Activated CD4-positive, alpha-beta T cell treated with anti-CD3 and anti-CD28 coated beads, Interleukin-2, amount 50 U/mL, for 24 hours (primary cell): ENCODE measurements around the gene COPS9.

Source experiments
- DNase-seq, 2 donors: peaks; one replicate each; pipeline ENCODE4 v3.0.0-alpha.2; 2020; ENCODE audit warnings: low read depth in 1 of 2, low spot score in 1 of 2

COPS9 gene

GRCh38 chr2:240121675-240122074 lies 14.4 kb downstream of the COPS9 start:
- no peak for DNase-seq

DNA sequence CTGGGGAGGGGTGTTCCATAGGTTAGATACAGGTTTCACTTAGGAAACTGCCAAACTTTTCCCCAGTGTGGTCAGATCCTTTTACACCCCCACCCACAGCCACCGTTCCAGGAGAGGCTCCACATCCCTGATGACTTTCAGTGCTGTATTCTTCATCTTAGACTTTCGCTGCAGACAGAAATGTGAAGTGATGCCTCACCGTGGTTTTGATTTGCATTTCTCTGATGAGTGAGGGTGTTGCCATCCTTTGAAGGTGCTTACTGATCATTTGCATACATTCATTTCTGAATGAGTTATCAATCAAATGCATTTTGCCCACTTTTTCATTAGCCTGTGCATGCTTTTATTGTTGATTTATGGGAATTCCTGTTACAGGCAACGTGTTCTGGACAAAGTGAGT lies 14.9 kb downstream of the COPS9 start:
- DNase-seq: peak in 1 of 2 donors; percentile 7

GRCh38 chr2:240114233-240114632 lies 21.9 kb downstream of the COPS9 start:
- DNase-seq: no peak

- no peak for DNase-seq
Observed at GRCh38 chr2:240112914-240113690, 23.0 kb downstream of the COPS9 start.

- no peak for DNase-seq
Observed at GRCh38 chr2:240111253-240111652, 24.9 kb downstream of the COPS9 start.

DNA sequence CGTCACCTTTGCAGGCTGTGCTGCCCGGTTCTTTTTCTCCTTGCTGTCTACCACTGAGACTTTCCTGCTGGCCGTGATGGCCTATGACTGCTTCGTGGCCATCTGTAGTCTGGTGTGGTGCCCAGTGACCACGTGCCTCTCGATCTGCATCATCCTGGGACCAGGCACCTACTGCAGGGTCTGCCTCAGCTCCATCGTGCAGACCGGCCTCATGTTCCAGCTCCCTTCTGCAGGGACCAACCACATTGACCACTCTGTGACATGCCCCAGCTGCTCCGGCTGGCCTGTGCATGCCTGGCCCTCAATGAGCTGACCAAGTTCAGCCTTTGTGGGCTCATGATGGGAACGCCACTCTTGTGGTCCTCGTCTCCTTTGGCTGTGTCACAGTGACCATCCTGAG lies 26.7 kb downstream of the COPS9 start:
- no peak for DNase-seq

DNA sequence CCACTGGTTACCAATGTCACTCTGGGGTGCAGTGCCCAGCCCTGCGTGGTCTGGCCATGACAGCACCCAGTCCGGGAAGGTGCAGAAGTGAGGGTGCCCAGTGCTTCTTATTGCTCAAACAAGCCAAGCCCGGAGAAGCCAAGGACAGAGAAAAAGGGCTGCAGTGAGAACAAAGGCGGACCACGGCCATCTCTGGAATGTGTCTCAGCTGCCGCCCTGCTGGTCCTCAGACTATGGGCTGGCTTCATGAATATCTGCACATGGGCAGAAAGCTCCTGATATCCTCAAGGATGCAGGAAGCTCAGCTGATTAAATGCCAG lies 28.7 kb downstream of the COPS9 start:
- DNase-seq: no peak

DNA sequence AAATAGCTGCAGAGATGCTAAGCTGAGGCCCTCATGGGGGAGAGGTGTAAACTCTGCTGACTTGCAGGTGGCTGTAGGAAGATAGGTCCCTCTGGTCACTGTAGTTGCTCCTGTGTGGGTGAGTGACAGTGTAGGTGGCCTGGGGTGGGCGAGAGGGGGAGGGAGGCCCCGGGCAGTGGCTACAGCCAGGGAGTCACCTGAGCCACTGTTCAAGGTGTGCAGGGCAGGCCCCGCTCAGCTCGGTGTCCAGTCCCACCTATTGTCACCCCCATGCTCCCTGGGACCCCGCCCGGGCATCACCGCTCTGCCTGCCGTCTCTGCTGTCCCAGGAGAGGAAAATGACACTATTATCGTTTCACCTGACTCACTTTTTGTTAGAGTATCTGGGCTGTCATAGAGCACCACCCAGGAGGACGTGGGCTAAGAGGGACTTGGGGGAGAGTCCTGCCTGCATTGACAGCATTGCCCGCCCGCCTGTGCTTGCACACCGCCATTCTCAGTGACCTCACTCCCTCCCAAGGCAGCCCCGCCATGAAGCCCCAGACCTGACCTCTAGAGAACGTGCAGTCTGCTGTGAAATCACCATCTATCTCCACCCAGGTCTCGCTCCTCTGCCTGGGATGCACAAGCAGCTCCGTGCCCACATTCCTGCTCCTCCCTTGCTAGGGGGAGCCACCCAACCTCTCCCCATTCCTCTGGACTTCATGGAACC lies 29.2 kb downstream of the COPS9 start:
- no peak for DNase-seq

DNA sequence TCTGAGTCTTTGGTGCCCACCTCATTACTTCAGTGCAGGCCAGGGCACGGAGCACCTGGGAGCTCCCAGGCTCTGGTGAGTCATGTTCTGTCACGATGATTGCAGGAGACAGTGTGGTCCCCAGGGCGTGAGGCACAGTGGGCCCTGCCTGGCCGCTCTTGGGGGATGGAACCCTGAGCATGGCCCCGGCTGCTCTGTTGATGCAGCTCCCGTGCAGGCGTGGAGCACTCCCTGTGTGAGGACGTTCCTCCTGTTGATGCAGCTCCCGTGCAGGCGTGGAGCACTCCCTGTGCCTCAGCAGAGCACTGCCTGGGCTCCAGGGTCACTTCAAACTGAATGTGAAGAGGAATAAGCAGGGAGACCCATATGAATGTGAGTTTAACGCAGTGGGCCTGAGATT lies 30.1 kb downstream of the COPS9 start:
- no peak for DNase-seq

- DNase-seq: no peak
Observed at GRCh38 chr2:240103136-240103535, 33.0 kb downstream of the COPS9 start.

DNA sequence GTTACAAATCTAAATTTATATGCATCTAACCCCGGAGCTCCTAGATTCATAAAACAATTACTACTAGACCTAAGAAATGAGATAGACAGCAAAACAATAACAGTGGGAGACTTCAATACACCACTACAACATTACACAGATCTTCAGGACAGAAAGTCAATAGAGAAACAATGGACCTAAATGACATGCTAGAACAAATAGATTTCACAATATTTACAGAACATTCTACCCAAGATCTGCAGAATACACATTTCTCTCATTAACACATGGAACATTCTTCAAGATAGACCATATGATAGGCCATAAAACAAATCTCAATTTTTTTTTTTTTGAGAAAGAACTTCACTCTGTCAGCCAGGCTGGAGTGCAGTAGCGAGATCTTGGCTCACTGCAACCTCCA lies 37.8 kb downstream of the COPS9 start:
- DNase-seq: no peak

DNA sequence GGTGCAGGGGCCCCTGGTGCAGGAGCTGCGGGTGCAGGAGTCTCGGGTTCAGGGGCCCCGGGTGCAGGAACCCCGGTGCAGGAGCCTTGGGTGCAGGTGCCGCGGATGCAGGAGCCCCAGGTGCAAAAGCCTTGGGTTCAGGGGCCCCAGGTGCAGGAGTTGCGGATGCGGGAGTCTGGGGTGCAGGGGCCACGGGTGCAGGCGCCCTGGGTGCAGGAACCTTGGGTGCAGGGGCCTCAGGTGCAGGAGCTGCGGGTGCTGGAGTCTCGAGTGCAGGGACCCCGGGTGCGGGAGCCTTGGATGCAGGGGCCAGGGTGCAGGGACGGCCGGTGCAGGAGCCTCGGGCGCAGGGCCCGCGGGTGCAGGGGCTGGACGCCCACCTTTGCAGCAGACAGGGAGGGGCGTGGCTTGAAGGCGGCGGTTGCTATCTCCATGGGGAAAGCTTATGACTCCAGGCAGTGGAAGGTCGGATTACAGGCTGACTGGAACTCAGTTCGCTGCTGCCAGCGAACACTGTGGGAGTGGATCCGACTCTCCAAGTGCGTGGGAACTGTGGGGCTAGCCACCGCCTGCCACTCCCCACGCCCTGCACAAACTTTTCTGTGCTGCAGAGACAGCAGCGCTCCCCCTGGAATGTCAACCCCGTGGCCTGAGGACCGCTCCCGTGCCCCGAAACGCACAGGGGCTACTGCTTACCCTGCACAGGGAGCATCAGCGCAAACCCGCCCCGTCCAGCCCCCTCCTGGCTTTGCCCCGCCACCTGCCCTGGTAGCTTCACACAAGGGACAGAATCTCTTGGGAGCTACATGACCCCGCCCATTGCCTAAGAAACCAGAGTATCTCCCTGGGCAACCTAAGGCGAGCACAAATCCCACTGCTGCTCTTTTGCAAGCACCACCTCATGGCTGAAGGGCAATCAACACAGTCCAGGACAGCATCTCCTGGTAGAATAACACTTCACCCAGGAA lies 40.3 kb downstream of the COPS9 start:
- DNase-seq: no peak

GRCh38 chr2:240089306-240089705 lies 46.8 kb downstream of the COPS9 start:
- DNase-seq: no peak

GRCh38 chr2:240086563-240086962 lies 49.5 kb downstream of the COPS9 start:
- DNase-seq: no peak
